GM12878 (cell line): ENCODE results near the gene CXXC5. TPM values are rescaled to one million over a fixed set of nuclear protein-coding genes. Genes with fewer than 3 reads are reported as not detected.

Experiments used
- ATAC-seq: fragments of 200-7000 bp; cut with Tn5 transposase; 3 replicates; pipeline ENCODE4 v1.9.1; 2020; ENCODE audit warnings: mild to moderate bottlenecking, moderate library complexity
- BruUV-seq: library from RNA; stranded (reverse); fragments of 400-500 nt; replicated peaks from 2 replicates; lab custom pipeline; 2021; lab: Mats Ljungman, UMichigan
- CTCF ChIA-PET: fragments of 300-600 bp; sonication (Branson Sonifier 250); formaldehyde crosslinking; extraction: SDS; loops from one replicate; lab custom pipeline; 2021; ENCODE audit warnings: inconsistent platforms; lab: Yijun Ruan, JAX
- POLR2A ChIA-PET: fragments of 350-600 bp; formaldehyde crosslinking; extraction: SDS; loops from one replicate; lab custom pipeline; 2021; ENCODE audit warnings: inconsistent platforms; lab: Charles Lee
- RAD21 ChIA-PET: fragments of 300-600 bp; sonication (Branson Sonifier 250); formaldehyde crosslinking; loops from one replicate; lab custom pipeline; 2023; ENCODE audit warnings: antibody characterized with exemption; ENCODE audit not compliant: unreplicated experiment; lab: Charles Lee
- SMC1A ChIA-PET: fragments of 300-600 bp; sonication (Branson Sonifier 250); formaldehyde crosslinking; loops from one replicate; lab custom pipeline; 2023; ENCODE audit not compliant: unreplicated experiment, uncharacterized antibody; lab: Charles Lee
- DNase-seq: peaks from one replicate; pipeline ENCODE4 v3.0.0-alpha.2; 2011; ENCODE audit warnings: low read depth, low spot score
- FAIRE-seq: peaks from 3 replicates; lab custom pipeline; 2011; peaks lifted over from hg19 to GRCh38; lab: Jason Lieb, UNC
- H2AFZ ChIP-seq: 2 replicates; pipeline ENCODE4 v1.6.0; 2011; ENCODE audit warnings: low read depth, low read length, control low read depth; ENCODE audit not compliant: control insufficient read depth
- H3K27ac ChIP-seq: 2 replicates; pipeline ENCODE4 v1.5.1; 2011; ENCODE audit warnings: control low read depth; ENCODE audit not compliant: control insufficient read depth, insufficient read depth
- H3K27me3 ChIP-seq, 2 experiments: replicated peaks in 1 of 2; 2 replicates each; pipeline versions ENCODE4 v1.6.0 to v1.6.1; 2011; ENCODE audit warnings: low read length in 1 of 2; ENCODE audit not compliant: control insufficient read depth in 2 of 2, insufficient read depth in 2 of 2
- H3K36me3 ChIP-seq, 2 experiments: 2 replicates each; pipeline ENCODE4 v1.5.1; 2011; ENCODE audit warnings: low read length in 1 of 2; ENCODE audit not compliant: control insufficient read depth in 2 of 2, insufficient read depth in 2 of 2
- H3K4me1 ChIP-seq: 2 replicates; pipeline ENCODE4 v1.6.1; 2011; ENCODE audit warnings: mild to moderate bottlenecking, low read length, moderate library complexity, mixed read lengths; ENCODE audit not compliant: control insufficient read depth, insufficient read depth
- H3K4me2 ChIP-seq: 2 replicates; pipeline ENCODE4 v1.6.0; 2011; ENCODE audit warnings: control low read depth; ENCODE audit not compliant: control insufficient read depth, insufficient read depth
- H3K4me3 ChIP-seq: fragments of 200-600 bp; sonication (generic); 2 replicates; pipeline ENCODE4 v1.5.1; 2016
- H3K79me2 ChIP-seq: 2 replicates; pipeline ENCODE4 v1.6.0; 2011; ENCODE audit warnings: low read length; ENCODE audit not compliant: control insufficient read depth, insufficient read depth
- H3K9ac ChIP-seq: 2 replicates; pipeline ENCODE4 v1.8.0; 2011; ENCODE audit warnings: low read length, control low read depth, mixed read lengths; ENCODE audit not compliant: control insufficient read depth, insufficient read depth
- H3K9me3 ChIP-seq: replicated peaks from 3 replicates; pipeline ENCODE4 v1.5.1; 2011; ENCODE audit warnings: mild to moderate bottlenecking, low read length; ENCODE audit not compliant: control insufficient read depth, insufficient read depth
- H4K20me1 ChIP-seq: 2 replicates; pipeline ENCODE4 v1.6.0; 2011; ENCODE audit not compliant: control insufficient read depth, insufficient read depth
- CHD2 ChIP-seq: IDR thresholded peaks from 2 replicates; pipeline ENCODE4 v1.6.1; 2011; ENCODE audit warnings: low read depth, low read length, improper control_type of control experiment, borderline replicate concordance
- EGR1 ChIP-seq, 2 experiments: IDR thresholded peaks; 1 replicate in 1 of 2; 2 replicates in 1 of 2; pipeline ENCODE4 v1.6.1; 2011 to 2012; ENCODE audit warnings: low read depth in 2 of 2, low read length in 2 of 2, borderline replicate concordance in 1 of 2, mild to moderate bottlenecking in 1 of 2, moderate library complexity in 1 of 2
- HCFC1 ChIP-seq: fragments of 150-350 bp; IDR thresholded peaks from 2 replicates; pipeline ENCODE4 v1.6.1; 2014; ENCODE audit warnings: low read length
- KDM1A ChIP-seq: fragments of 200-600 bp; sonication (generic); IDR thresholded peaks from 2 replicates; pipeline ENCODE4 v1.6.1; 2016; ENCODE audit warnings: borderline replicate concordance
- ZBTB40 ChIP-seq: fragments of 450-650 bp; IDR thresholded peaks from 2 replicates; pipeline ENCODE4 v1.6.1; 2016; ENCODE audit warnings: mild to moderate bottlenecking, moderate library complexity, borderline replicate concordance
- ZNF207 ChIP-seq: fragments of 450-650 bp; IDR thresholded peaks from 2 replicates; pipeline ENCODE4 v1.6.1; 2014; ENCODE audit warnings: antibody characterized with exemption, mild to moderate bottlenecking, borderline replicate concordance
- ZNF274 ChIP-seq: IDR thresholded peaks from one replicate; pipeline ENCODE4 v1.8.0; 2011; ENCODE audit not compliant: insufficient read length, insufficient read depth
- WGBS: methylation state at CpG from one replicate; pipeline ENCODE4 v1.1.6; 2016; ENCODE audit warnings: low lambda C conversion rate; ENCODE audit not compliant: insufficient replicate concordance, insufficient coverage; ENCODE audit errors: missing lambda C conversion rate; 5-methylcytosine and 5-hydroxymethylcytosine counted together
- in situ Hi-C: fragments of 300-500 bp; cut with MboI; formaldehyde crosslinking; loops from 9 replicates; pipeline ENCODE4 v1.14.3; 2018; ENCODE audit warnings: mixed read lengths
- intact Hi-C: fragments of 100-400 bp; cut with micrococcal nuclease; formaldehyde crosslinking; loops from one replicate; pipeline ENCODE4 v1.14.2; 2022; ENCODE audit not compliant: unreplicated experiment
- polyA plus RNA-seq, 11 experiments: library from polyadenylated mRNA; depleted of rRNA in 4 of 11; unstranded in 6 of 11; stranded (reverse) in 5 of 11; fragments of >200 nt; fragmentation: Nextera tagmentation in 4 of 11; fragmentation: Illumina TruSeq in 1 of 11; extraction: Ambion mirVana in 4 of 11; extraction: Trizol in 1 of 11; gene quantifications; 1 replicate in 1 of 11; 2 replicates in 10 of 11; pipeline versions ENCODE4 v1.2.1 to v1.2.3, GENCODE V29; 2011 to 2016; ENCODE audit warnings: inconsistent platforms in 2 of 11, missing spikeins in 2 of 11, low read depth in 1 of 11
- total RNA-seq, 4 experiments: library from RNA; depleted of rRNA in 3 of 4; stranded (reverse); fragments of >200 nt in 3 of 4; fragmentation: Illumina TruSeq in 1 of 4; extraction: Trizol in 1 of 4; gene quantifications; 2 replicates each; pipeline versions ENCODE4 v1.2.1 to v1.2.3, GENCODE V29; 2013 to 2021

Gene CXXC5
- total and polyA plus RNA-seq, 10 of the 15 experiments (the other 5 are each of a cell fraction or from before 2014, with no cell fraction given) = 1.8 to 90.8 (median 40.7) TPM

DNA sequence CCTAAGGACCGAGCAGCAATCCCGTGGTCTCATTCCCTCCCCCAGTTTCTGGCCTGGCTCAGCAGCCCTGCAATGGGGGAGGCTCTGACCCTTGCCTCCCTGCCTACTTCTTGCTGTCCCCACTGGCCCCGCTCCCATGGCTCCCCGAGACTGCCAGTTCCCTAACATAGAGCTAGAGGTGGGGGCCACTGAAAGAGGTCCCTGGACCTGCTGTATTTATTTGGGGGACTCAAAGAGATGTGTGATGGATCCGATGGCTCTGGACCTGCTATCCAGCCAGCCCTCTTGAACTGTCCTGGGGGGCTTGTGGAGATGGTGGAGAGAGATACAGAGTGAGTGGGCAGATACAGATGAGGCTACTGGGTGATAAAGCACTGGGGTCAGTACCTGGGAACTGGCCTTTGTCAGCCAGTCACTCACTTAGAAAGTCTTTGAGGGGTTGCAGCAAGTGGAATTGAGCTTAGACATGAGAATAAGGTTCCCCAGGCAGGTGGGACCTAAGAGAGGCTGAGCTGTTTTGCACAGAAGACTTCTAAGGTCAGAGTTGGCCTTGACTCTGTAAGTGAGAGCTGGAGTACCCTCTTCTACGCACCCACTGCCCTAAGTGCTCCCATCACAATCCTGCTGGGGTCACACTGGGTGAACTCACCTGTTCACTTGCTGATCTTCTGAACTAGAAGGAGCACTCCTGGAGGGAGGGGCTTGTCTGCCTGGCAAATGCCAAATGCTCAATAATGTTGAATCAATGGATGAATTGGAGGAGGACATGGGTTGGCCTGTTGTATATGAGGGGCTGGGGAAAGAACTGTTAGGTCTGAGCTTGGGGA is 42.9 kb downstream of the CXXC5 start:
- no TSS peak for BruUV-seq
- FAIRE-seq = no peak
- no peak overlapping the region for H3K4me2 ChIP-seq
- H3K27me3 ChIP-seq = no peaks in the 10 kb centered on the region
- H4K20me1 ChIP-seq = no peaks in the 10 kb centered on the region
- ChIA-PET RAD21 (interaction anchor here (0.9 to 9.2 kb wide), 26 partner anchors 10 to 176 kb away, joined by 3 to 241 read pairs (median 6); partner anchors contain the start of gene CXXC5), SMC1A (interaction anchor here (0.7 to 7.7 kb wide), 17 partner anchors 11 to 266 kb away, joined by 3 to 212 read pairs (median 4); partner anchors contain the start of gene CXXC5), CTCF (interaction anchor here (1.0 to 10.5 kb wide), 26 partner anchors 9 to 270 kb away, joined by 3 to 335 read pairs (median 7); partner anchors contain the start of gene CXXC5), POLR2A (interaction anchor here (0.7 to 4.1 kb wide), 8 partner anchors 9 to 62 kb away, joined by 3 to 44 read pairs (median 4); no protein-coding TSS in a partner anchor)
- intact Hi-C loops (loop anchor here (1.0 to 5.0 kb wide), 3 partner anchors 39 to 74 kb away; no protein-coding TSS in a partner anchor), in situ Hi-C loops (loop anchor here (5.0 kb wide), 1 partner anchor 59 kb away; no protein-coding TSS in a partner anchor)
- TF ChIP-seq ZNF207 (no peak), HCFC1 (no peak), KDM1A (no peak), EGR1 (IDR thresholded peaks at IDR 0.05; ENCODE audit: borderline replicate concordance in 1 of 2, low read depth in 2 of 2, low read length in 2 of 2) (no peak), CHD2 (no peak), ZBTB40 (no peak), ZNF274 (no peak)
- no peak overlapping the region for H3K4me3 ChIP-seq
- 93% methylated on average over 6 of the region's 6 CpGs for WGBS
- no peak overlapping the region for H2AFZ ChIP-seq
- no peak for ATAC-seq
- no peak overlapping the region for H3K9ac ChIP-seq
- no peak overlapping the region for H3K27ac ChIP-seq
- H3K36me3 ChIP-seq = peaks cover 0 to 4% of the 10 kb centered on the region in 2 experiments; a peak in 1 of 4 replicates
- H3K4me1 ChIP-seq = peaks cover 12% of the 10 kb centered on the region
- no peaks in the 10 kb centered on the region for H3K9me3 ChIP-seq
- DNase-seq = no peak
- H3K79me2 ChIP-seq = no peaks in the 10 kb centered on the region
